HepG2 (cell line): ENCODE data around the gene KATNB1. TPM values are rescaled to one million over a fixed set of nuclear protein-coding genes. Genes with fewer than 3 reads are reported as not detected.

Source experiments
- ELF1 ChIP-seq: sonication (generic); formaldehyde crosslinking; IDR thresholded peaks from 2 replicates; pipeline ENCODE4 v1.4.0; 2020; ENCODE audit warnings: missing genetic modification reagents
- ETV5 ChIP-seq: IDR thresholded peaks from 2 replicates; pipeline ENCODE4 v1.6.1; 2018; ENCODE audit warnings: missing biosample characterization, missing genetic modification reagents, inconsistent platforms, borderline replicate concordance
- FOXK1 ChIP-seq: sonication (generic); formaldehyde crosslinking; IDR thresholded peaks from 2 replicates; pipeline ENCODE4 v1.4.0; 2020; ENCODE audit warnings: low read depth, missing genetic modification reagents, borderline replicate concordance
- FOXO1 ChIP-seq: sonication (generic); formaldehyde crosslinking; IDR thresholded peaks from 2 replicates; pipeline ENCODE4 v1.4.0; 2020; ENCODE audit warnings: missing genetic modification reagents
- HDAC2 ChIP-seq: sonication (generic); formaldehyde crosslinking; IDR thresholded peaks from 2 replicates; pipeline ENCODE4 v1.4.0; 2020; ENCODE audit warnings: missing genetic modification reagents
- KLF16 ChIP-seq, 2 experiments: sonication (generic) in 1 of 2; formaldehyde crosslinking in 1 of 2; IDR thresholded peaks; 2 replicates each; pipeline versions ENCODE4 v1.6.1 to v1.8.0; 2016 to 2023; ENCODE audit warnings: missing genetic modification reagents in 2 of 2, missing compliant biosample characterization in 1 of 2
- MED1 ChIP-seq: sonication (generic); formaldehyde crosslinking; IDR thresholded peaks from 2 replicates; pipeline ENCODE4 v1.4.0; 2020; ENCODE audit warnings: missing genetic modification reagents
- PPARG ChIP-seq: conservative IDR thresholded peaks from 2 replicates; pipeline ENCODE4 v1.6.1; 2016; ENCODE audit warnings: missing biosample characterization, missing genetic modification reagents
- RAD51 ChIP-seq: fragments of 450-650 bp; IDR thresholded peaks from 2 replicates; pipeline ENCODE4 v1.6.1; 2016; ENCODE audit warnings: borderline replicate concordance
- RBAK ChIP-seq: sonication (generic); formaldehyde crosslinking; IDR thresholded peaks from 2 replicates; pipeline ENCODE4 v1.5.1; 2020; ENCODE audit warnings: mild to moderate bottlenecking, missing genetic modification reagents
- RELA ChIP-seq: sonication (generic); formaldehyde crosslinking; IDR thresholded peaks from 2 replicates; pipeline ENCODE4 v1.4.0; 2020; ENCODE audit warnings: missing genetic modification reagents
- XRCC5 ChIP-seq: fragments of 200-400 bp; formaldehyde crosslinking; optimal IDR thresholded peaks from 2 replicates; pipeline ENCODE3; 2017; ENCODE audit warnings: mild to moderate bottlenecking, low read length
- YY1 ChIP-seq: IDR thresholded peaks from 2 replicates; pipeline ENCODE4 v1.6.1; 2011; ENCODE audit warnings: low read length, low read depth, moderate library complexity, mild to moderate bottlenecking; ENCODE audit not compliant: insufficient read depth, insufficient replicate concordance
- ZFP1 ChIP-seq: IDR thresholded peaks from 2 replicates; pipeline ENCODE4 v1.6.1; 2016
- ZKSCAN5 ChIP-seq: sonication (generic); formaldehyde crosslinking; IDR thresholded peaks from 2 replicates; pipeline ENCODE4 v1.5.1; 2020; ENCODE audit warnings: mild to moderate bottlenecking, missing genetic modification reagents
- ZNF136 ChIP-seq: sonication (generic); formaldehyde crosslinking; IDR thresholded peaks from 2 replicates; pipeline ENCODE4 v1.8.1; 2022; ENCODE audit warnings: low read depth, mild to moderate bottlenecking, moderate library complexity, missing genetic modification reagents
- ZNF224 ChIP-seq: sonication (generic); formaldehyde crosslinking; IDR thresholded peaks from 2 replicates; pipeline ENCODE4 v1.5.0; 2020; ENCODE audit warnings: mild to moderate bottlenecking, missing genetic modification reagents
- ZNF326 ChIP-seq: sonication (generic); formaldehyde crosslinking; IDR thresholded peaks from 2 replicates; pipeline ENCODE4 v1.4.0; 2020; ENCODE audit warnings: missing genetic modification reagents, borderline replicate concordance
- ZNF556 ChIP-seq: sonication (generic); formaldehyde crosslinking; IDR thresholded peaks from 2 replicates; pipeline ENCODE4 v1.4.0; 2020; ENCODE audit warnings: mild to moderate bottlenecking, missing genetic modification reagents, borderline replicate concordance
- ZNF644 ChIP-seq: IDR thresholded peaks from 2 replicates; pipeline ENCODE4 v1.6.1; 2016; ENCODE audit warnings: low read depth
- polyA plus RNA-seq, 8 experiments: library from polyadenylated mRNA; depleted of rRNA in 3 of 8; stranded (reverse) in 7 of 8; unstranded in 1 of 8; fragments of >200 nt; fragmentation: Illumina TruSeq in 4 of 8; extraction: Trizol in 4 of 8; gene quantifications; 2 replicates each; pipeline versions ENCODE4 v1.2.1 to v1.2.3, GENCODE V29; 2011 to 2016; ENCODE audit warnings: low read depth in 4 of 8, missing spikeins in 1 of 8, mixed read lengths in 1 of 8; ENCODE audit not compliant: insufficient read depth in 1 of 8
- total RNA-seq, 5 experiments: library from RNA; depleted of rRNA; stranded (reverse); fragments of >200 nt; fragmentation: Illumina TruSeq; extraction: Trizol; gene quantifications; 2 replicates each; pipeline ENCODE4 v1.2.3, GENCODE V29; 2016; ENCODE audit warnings: low read depth in 1 of 5
- TF ChIP-seq, protein P1 (sequence below): IDR thresholded peaks from 2 replicates; pipeline ENCODE4 v1.6.1; 2018; ENCODE audit warnings: missing genetic modification reagents, mild to moderate bottlenecking, missing compliant biosample characterization
- TF ChIP-seq, protein P2 (sequence below): sonication (generic); formaldehyde crosslinking; IDR thresholded peaks from 2 replicates; pipeline ENCODE4 v1.4.0; 2020; ENCODE audit warnings: missing genetic modification reagents, low read depth, mild to moderate bottlenecking, borderline replicate concordance
- TF ChIP-seq, protein P3 (sequence below): sonication (generic); formaldehyde crosslinking; IDR thresholded peaks from 2 replicates; pipeline ENCODE4 v1.4.0; 2020; ENCODE audit warnings: missing genetic modification reagents
- TF ChIP-seq, protein P4 (sequence below): sonication (generic); formaldehyde crosslinking; IDR thresholded peaks from 2 replicates; pipeline ENCODE4 v1.4.0; 2020; ENCODE audit warnings: missing genetic modification reagents, borderline replicate concordance

The KATNB1 gene
- total and polyA plus RNA-seq, 2 of the 13 experiments (the other 11 are each of a cell fraction or from before 2014, with no cell fraction given) = 31.5 to 43.5 TPM

DNA sequence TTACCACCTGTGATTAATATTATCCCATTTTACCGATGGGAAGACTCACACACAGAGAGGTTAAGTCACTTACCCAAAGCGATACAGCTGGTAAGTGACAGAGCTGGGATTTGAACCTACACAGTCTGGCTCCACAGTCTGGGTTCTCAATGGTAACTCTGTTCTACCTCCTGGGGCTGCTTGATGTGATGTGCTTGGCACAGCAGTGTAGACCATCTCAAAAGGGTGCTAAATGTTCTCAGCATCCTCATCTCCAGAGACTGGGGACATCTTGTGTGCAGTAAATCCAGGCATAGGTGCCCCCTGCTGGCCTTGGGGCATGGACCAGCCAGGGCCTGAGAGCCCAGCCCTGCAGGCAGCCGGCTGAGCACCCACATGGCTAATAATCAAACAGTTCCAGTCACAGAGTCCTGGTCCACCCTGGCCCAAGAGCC lies 15.4 kb upstream of the KATNB1 start (continued):
- TF ChIP-seq ZNF556 (CRISPR knock-in tag) (peak; percentile 36; the same call in 1 of the 2 replicates), KLF16 (CRISPR knock-in tag; IDR thresholded peaks at IDR 0.05) (peak in 1 of 2 experiments; percentile 55; a peak in 1 of 4 replicates), YY1 (peak; percentile 82), RELA (CRISPR knock-in tag) (0 out of 2 replicates have a peak, but pooled peaks have one; percentile 34), PPARG (CRISPR knock-in tag) (0 out of 2 replicates have a peak, but pooled peaks have one; percentile 16), ETV5 (peak; percentile 23; the same call in 1 of the 2 replicates), ZKSCAN5 (CRISPR knock-in tag) (no peak), ZNF326 (CRISPR knock-in tag) (no peak), ZNF136 (CRISPR knock-in tag) (peak; percentile 61; the same call in 1 of the 2 replicates), RBAK (0 out of 2 replicates have a peak, but pooled peaks have one; percentile 31), HDAC2 (CRISPR knock-in tag) (peak; percentile 71), FOXK1 (peak; percentile 18; the same call in 1 of the 2 replicates), RAD51 (no peak), ZNF224 (CRISPR knock-in tag) (no peak), ZFP1 (0 out of 2 replicates have a peak, but pooled peaks have one; percentile 30), ELF1 (CRISPR knock-in tag) (no peak), XRCC5 (peak; percentile 79), FOXO1 (CRISPR knock-in tag) (peak; percentile 60), ZNF644 (no peak), MED1 (CRISPR knock-in tag) (peak; percentile 54; the same call in 1 of the 2 replicates)
- TF ChIP-seq, protein P1, sequence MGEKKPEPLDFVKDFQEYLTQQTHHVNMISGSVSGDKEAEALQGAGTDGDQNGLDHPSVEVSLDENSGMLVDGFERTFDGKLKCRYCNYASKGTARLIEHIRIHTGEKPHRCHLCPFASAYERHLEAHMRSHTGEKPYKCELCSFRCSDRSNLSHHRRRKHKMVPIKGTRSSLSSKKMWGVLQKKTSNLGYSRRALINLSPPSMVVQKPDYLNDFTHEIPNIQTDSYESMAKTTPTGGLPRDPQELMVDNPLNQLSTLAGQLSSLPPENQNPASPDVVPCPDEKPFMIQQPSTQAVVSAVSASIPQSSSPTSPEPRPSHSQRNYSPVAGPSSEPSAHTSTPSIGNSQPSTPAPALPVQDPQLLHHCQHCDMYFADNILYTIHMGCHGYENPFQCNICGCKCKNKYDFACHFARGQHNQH (CRISPR knock-in tag) = peak; percentile 39; the same call in 1 of the 2 replicates
- TF ChIP-seq, protein P2, sequence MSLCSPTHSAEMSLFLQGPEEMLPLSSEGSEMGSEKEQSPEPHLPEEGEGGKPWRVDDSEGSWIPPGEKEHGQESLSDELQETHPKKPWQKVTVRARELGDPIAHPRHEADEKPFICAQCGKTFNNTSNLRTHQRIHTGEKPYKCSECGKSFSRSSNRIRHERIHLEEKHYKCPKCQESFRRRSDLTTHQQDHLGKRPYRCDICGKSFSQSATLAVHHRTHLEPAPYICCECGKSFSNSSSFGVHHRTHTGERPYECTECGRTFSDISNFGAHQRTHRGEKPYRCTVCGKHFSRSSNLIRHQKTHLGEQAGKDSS = peak; percentile 88; the same call in 1 of the 2 replicates
- TF ChIP-seq, protein P3, sequence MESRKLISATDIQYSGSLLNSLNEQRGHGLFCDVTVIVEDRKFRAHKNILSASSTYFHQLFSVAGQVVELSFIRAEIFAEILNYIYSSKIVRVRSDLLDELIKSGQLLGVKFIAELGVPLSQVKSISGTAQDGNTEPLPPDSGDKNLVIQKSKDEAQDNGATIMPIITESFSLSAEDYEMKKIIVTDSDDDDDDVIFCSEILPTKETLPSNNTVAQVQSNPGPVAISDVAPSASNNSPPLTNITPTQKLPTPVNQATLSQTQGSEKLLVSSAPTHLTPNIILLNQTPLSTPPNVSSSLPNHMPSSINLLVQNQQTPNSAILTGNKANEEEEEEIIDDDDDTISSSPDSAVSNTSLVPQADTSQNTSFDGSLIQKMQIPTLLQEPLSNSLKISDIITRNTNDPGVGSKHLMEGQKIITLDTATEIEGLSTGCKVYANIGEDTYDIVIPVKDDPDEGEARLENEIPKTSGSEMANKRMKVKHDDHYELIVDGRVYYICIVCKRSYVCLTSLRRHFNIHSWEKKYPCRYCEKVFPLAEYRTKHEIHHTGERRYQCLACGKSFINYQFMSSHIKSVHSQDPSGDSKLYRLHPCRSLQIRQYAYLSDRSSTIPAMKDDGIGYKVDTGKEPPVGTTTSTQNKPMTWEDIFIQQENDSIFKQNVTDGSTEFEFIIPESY (CRISPR knock-in tag) = peak; percentile 61; the same call in 1 of the 2 replicates
- TF ChIP-seq, protein P4, sequence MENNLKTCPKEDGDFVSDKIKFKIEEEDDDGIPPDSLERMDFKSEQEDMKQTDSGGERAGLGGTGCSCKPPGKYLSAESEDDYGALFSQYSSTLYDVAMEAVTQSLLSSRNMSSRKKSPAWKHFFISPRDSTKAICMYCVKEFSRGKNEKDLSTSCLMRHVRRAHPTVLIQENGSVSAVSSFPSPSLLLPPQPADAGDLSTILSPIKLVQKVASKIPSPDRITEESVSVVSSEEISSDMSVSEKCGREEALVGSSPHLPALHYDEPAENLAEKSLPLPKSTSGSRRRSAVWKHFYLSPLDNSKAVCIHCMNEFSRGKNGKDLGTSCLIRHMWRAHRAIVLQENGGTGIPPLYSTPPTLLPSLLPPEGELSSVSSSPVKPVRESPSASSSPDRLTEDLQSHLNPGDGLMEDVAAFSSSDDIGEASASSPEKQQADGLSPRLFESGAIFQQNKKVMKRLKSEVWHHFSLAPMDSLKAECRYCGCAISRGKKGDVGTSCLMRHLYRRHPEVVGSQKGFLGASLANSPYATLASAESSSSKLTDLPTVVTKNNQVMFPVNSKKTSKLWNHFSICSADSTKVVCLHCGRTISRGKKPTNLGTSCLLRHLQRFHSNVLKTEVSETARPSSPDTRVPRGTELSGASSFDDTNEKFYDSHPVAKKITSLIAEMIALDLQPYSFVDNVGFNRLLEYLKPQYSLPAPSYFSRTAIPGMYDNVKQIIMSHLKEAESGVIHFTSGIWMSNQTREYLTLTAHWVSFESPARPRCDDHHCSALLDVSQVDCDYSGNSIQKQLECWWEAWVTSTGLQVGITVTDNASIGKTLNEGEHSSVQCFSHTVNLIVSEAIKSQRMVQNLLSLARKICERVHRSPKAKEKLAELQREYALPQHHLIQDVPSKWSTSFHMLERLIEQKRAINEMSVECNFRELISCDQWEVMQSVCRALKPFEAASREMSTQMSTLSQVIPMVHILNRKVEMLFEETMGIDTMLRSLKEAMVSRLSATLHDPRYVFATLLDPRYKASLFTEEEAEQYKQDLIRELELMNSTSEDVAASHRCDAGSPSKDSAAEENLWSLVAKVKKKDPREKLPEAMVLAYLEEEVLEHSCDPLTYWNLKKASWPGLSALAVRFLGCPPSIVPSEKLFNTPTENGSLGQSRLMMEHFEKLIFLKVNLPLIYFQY (CRISPR knock-in tag) = peak; percentile 67; the same call in 1 of the 2 replicates
